Measurements from ENCODE around the gene RMC1.

DNA sequence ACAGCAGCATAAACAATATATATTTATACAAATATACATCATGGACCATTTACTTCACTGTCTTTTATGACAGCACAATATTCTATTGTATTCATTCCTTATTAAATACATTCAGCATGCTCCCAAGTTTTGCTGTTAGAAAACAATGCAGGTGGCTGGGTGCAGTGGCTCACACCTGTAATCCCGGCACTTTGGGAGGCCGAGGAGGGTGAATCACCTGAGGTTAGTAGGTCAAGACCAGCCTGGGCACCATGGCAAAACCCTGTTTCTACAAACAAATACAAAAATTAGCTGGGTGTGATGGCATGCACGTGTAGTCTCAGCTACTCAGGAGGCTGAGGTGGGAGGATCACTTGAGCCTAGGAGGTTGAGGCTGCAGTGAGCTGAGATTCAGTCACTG, 44.0 kb downstream of the RMC1 start:
- TF ChIP-seq, protein P1, sequence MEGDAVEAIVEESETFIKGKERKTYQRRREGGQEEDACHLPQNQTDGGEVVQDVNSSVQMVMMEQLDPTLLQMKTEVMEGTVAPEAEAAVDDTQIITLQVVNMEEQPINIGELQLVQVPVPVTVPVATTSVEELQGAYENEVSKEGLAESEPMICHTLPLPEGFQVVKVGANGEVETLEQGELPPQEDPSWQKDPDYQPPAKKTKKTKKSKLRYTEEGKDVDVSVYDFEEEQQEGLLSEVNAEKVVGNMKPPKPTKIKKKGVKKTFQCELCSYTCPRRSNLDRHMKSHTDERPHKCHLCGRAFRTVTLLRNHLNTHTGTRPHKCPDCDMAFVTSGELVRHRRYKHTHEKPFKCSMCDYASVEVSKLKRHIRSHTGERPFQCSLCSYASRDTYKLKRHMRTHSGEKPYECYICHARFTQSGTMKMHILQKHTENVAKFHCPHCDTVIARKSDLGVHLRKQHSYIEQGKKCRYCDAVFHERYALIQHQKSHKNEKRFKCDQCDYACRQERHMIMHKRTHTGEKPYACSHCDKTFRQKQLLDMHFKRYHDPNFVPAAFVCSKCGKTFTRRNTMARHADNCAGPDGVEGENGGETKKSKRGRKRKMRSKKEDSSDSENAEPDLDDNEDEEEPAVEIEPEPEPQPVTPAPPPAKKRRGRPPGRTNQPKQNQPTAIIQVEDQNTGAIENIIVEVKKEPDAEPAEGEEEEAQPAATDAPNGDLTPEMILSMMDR (IDR thresholded peaks at IDR 0.05) = no peak
- TF ChIP-seq POLR2A (IDR thresholded peaks at IDR 0.05) = no peak
- TF ChIP-seq POLR2AphosphoS5 (IDR thresholded peaks at IDR 0.05; ENCODE audit: insufficient read depth in 1 of 2, low read depth in 1 of 2) = no peak
